ENCODE measurements around the gene USP4. TPM values are rescaled to one million over a fixed set of nuclear protein-coding genes. Genes with fewer than 3 reads are reported as not detected.
A peak's percentile ranks its signal among the peaks of the same experiment; 100 is the strongest.

Gene USP4
- total RNA-seq, 3 donors from 2014 or later: 26.3 to 32.8 (median 29.9) TPM

GRCh38 chr3:49277383-49277775 is 62.5 kb downstream of the USP4 start:
- intact Hi-C loops (cut with DNase I; ENCODE audit: low total_unique reads): no loop called here
- Histone ChIP-seq H3K9me3 (no peaks in the 10 kb centered on the region), H3K27me3 (no peaks in the 10 kb centered on the region)

GRCh38 chr3:49276475-49277382 is 63.1 kb downstream of the USP4 start, which contains the start of gene C3orf62:
C3orf62 (minus strand) TSS chr3:49277232; CDS start chr3:49276872, 360 bp downstream.
- H3K36me3 ChIP-seq: no peaks in the 10 kb centered on the region
- intact Hi-C loops (cut with DNase I; ENCODE audit: low total_unique reads): no loop called here

More at GRCh38 chr3:49277383-49277775, 62.5 kb downstream of the USP4 start:
- H3K27ac ChIP-seq: peak overlapping the region; percentile 91 to 97
- peak overlapping the region; percentile 44 to 71 (median 58) for H3K4me3 ChIP-seq
- no peaks in the 10 kb centered on the region for H3K36me3 ChIP-seq
- TF ChIP-seq, protein P1, sequence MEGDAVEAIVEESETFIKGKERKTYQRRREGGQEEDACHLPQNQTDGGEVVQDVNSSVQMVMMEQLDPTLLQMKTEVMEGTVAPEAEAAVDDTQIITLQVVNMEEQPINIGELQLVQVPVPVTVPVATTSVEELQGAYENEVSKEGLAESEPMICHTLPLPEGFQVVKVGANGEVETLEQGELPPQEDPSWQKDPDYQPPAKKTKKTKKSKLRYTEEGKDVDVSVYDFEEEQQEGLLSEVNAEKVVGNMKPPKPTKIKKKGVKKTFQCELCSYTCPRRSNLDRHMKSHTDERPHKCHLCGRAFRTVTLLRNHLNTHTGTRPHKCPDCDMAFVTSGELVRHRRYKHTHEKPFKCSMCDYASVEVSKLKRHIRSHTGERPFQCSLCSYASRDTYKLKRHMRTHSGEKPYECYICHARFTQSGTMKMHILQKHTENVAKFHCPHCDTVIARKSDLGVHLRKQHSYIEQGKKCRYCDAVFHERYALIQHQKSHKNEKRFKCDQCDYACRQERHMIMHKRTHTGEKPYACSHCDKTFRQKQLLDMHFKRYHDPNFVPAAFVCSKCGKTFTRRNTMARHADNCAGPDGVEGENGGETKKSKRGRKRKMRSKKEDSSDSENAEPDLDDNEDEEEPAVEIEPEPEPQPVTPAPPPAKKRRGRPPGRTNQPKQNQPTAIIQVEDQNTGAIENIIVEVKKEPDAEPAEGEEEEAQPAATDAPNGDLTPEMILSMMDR (IDR thresholded peaks at IDR 0.05): no peak
- TF ChIP-seq POLR2A (IDR thresholded peaks at IDR 0.05) (no peak), POLR2AphosphoS5 (IDR thresholded peaks at IDR 0.05) (no peak)
- peaks cover 0 to 5% of the 10 kb centered on the region in 2 donors for H3K4me1 ChIP-seq
- DNase-seq (ENCODE audit: low spot score in 2 of 2): no peak

GRCh38 chr3:49273825-49274532 is 65.9 kb downstream of the USP4 start:
- H3K27me3 ChIP-seq: no peaks in the 10 kb centered on the region
- H3K9me3 ChIP-seq: no peaks in the 10 kb centered on the region
- H3K27ac ChIP-seq: no peak overlapping the region
- TF ChIP-seq POLR2AphosphoS5 (IDR thresholded peaks at IDR 0.05): no peak
- TF ChIP-seq POLR2A (IDR thresholded peaks at IDR 0.05): no peak
- TF ChIP-seq, protein P1 (IDR thresholded peaks at IDR 0.05): no peak
- no peaks in the 10 kb centered on the region for H3K36me3 ChIP-seq
- no peak for DNase-seq (ENCODE audit: low spot score in 2 of 2)
- H3K4me3 ChIP-seq: no peak overlapping the region
- H3K4me1 ChIP-seq: peaks cover 0 to 5% of the 10 kb centered on the region in 2 donors
- intact Hi-C loops (cut with DNase I; ENCODE audit: low total_unique reads): no loop called here

More at GRCh38 chr3:49276475-49277382, 63.1 kb downstream of the USP4 start, which contains the start of gene C3orf62:
- TF ChIP-seq POLR2AphosphoS5 (IDR thresholded peaks at IDR 0.05): peak; percentile 81 to 90 (median 86)
- no peak for TF ChIP-seq POLR2A (IDR thresholded peaks at IDR 0.05)
- Histone ChIP-seq H3K27ac (peak within 1 kb of the TSS; percentile 91 to 97), H3K4me1 (peaks cover 0 to 5% of the 10 kb centered on the region in 2 donors), H3K27me3 (no peaks in the 10 kb centered on the region), H3K4me3 (peak within 1 kb of the TSS; percentile 44 to 71 (median 58)), H3K9me3 (no peaks in the 10 kb centered on the region)
- peak; percentile 84 to 94 for DNase-seq (ENCODE audit: low spot score in 2 of 2)

DNA sequence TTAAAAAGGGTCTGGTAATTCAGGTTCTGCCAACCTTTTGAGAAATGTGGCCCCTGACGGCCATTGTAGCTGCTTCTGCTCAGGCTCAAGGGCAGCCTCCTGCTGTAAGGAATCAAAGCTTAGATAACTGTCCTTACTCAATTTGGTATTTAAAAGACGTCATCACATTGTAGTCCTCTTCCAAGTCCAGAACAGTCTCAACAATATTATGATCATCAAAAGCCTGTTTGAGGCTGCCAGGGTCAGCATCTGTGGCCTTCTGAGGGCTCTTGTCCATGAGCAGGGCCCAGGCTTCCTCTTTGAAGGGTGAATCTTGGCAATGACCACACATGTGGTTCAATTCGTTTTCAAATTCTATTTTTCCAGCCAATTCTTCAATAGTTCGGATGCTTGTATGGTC is 68.8 kb downstream of the USP4 start:
- TF ChIP-seq POLR2A (IDR thresholded peaks at IDR 0.05) (no peak), POLR2AphosphoS5 (IDR thresholded peaks at IDR 0.05) (no peak)
- TF ChIP-seq, protein P1 (IDR thresholded peaks at IDR 0.05): no peak
- Histone ChIP-seq H3K9me3 (no peaks in the 10 kb centered on the region), H3K36me3 (no peaks in the 10 kb centered on the region), H3K4me1 (peaks cover 0 to 4% of the 10 kb centered on the region in 2 donors), H3K27me3 (no peaks in the 10 kb centered on the region), H3K27ac (peak overlapping the region; percentile 17 to 22), H3K4me3 (no peak overlapping the region)
- intact Hi-C loops (cut with DNase I; ENCODE audit: low total_unique reads): no loop called here
- DNase-seq (ENCODE audit: low spot score in 2 of 2): no peak

DNA sequence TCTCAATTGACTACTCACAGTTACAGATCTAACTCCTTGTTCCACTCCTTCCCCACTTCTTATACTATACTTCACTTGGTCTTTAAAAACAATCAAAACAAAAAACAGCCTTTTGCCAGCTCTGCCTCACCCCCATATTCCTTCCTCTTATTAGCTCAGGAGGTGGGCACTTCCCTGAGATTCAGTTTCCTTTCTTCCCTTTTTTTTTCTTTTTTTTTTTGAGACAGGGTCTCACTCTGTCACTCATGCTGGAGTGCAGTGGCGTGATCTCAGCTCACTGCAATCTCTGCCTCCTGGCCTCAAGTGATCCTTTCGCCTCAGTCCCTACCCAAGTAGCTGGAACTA is 69.7 kb downstream of the USP4 start:
- Histone ChIP-seq H3K4me1 (no peaks in the 10 kb centered on the region), H3K27ac (no peak overlapping the region), H3K27me3 (no peaks in the 10 kb centered on the region), H3K4me3 (no peak overlapping the region), H3K36me3 (no peaks in the 10 kb centered on the region), H3K9me3 (no peaks in the 10 kb centered on the region)
- no peak for DNase-seq (ENCODE audit: low spot score in 2 of 2)
- intact Hi-C loops (cut with DNase I; ENCODE audit: low total_unique reads): no loop called here
- TF ChIP-seq POLR2A (IDR thresholded peaks at IDR 0.05) (no peak), POLR2AphosphoS5 (IDR thresholded peaks at IDR 0.05) (no peak)
- TF ChIP-seq, protein P1 (IDR thresholded peaks at IDR 0.05): no peak
